Measurements from ENCODE around the gene KCNT2.
"Not testable (repeated sequence)": the region's sequence is repeated elsewhere in the genome, so short reads cannot be mapped to it uniquely, and the experiment has no call there.

KCNT2 gene

GRCh38 chr1:196651079-196651478 lies 42.8 kb upstream of the KCNT2 start:
- no peak overlapping the region for H3K27ac ChIP-seq
- TF ChIP-seq CTCF (IDR thresholded peaks at IDR 0.05; ENCODE audit: low read depth, low read length), result no peak

GRCh38 chr1:196650403-196650802 lies 42.2 kb upstream of the KCNT2 start:
- no peak for TF ChIP-seq CTCF (IDR thresholded peaks at IDR 0.05; ENCODE audit: low read depth, low read length)
- no peaks in the 10 kb centered on the region for H3K27me3 ChIP-seq (ENCODE audit: insufficient read depth, low read depth, severe bottlenecking)
- H3K9me3 ChIP-seq (ENCODE audit: severe bottlenecking), result no peaks in the 10 kb centered on the region
- no peak overlapping the region for H3K27ac ChIP-seq
- no peak overlapping the region for H3K4me3 ChIP-seq (ENCODE audit: low read depth, low read length)
- H3K36me3 ChIP-seq, result no peaks in the 10 kb centered on the region
- no peak for DNase-seq

More at GRCh38 chr1:196651079-196651478, 42.8 kb upstream of the KCNT2 start:
- no peaks in the 10 kb centered on the region for H3K9me3 ChIP-seq (ENCODE audit: severe bottlenecking)
- no peaks in the 10 kb centered on the region for H3K36me3 ChIP-seq
- no peak for DNase-seq
- H3K27me3 ChIP-seq (ENCODE audit: insufficient read depth, low read depth, severe bottlenecking), result no peaks in the 10 kb centered on the region
- H3K4me3 ChIP-seq (ENCODE audit: low read depth, low read length), result no peak overlapping the region

GRCh38 chr1:196649990-196650389 lies 41.8 kb upstream of the KCNT2 start:
- Histone ChIP-seq H3K9me3 (ENCODE audit: severe bottlenecking) (no peaks in the 10 kb centered on the region), H3K4me3 (ENCODE audit: low read depth, low read length) (no peak overlapping the region), H3K36me3 (no peaks in the 10 kb centered on the region), H3K27me3 (ENCODE audit: insufficient read depth, low read depth, severe bottlenecking) (no peaks in the 10 kb centered on the region), H3K27ac (no peak overlapping the region)
- no peak for DNase-seq
- TF ChIP-seq CTCF (IDR thresholded peaks at IDR 0.05; ENCODE audit: low read depth, low read length), result no peak

GRCh38 chr1:196640976-196641375 lies 32.7 kb upstream of the KCNT2 start:
- TF ChIP-seq CTCF (IDR thresholded peaks at IDR 0.05; ENCODE audit: low read depth, low read length), result no peak
- Histone ChIP-seq H3K36me3 (no peaks in the 10 kb centered on the region), H3K9me3 (ENCODE audit: severe bottlenecking) (no peaks in the 10 kb centered on the region), H3K4me3 (ENCODE audit: low read depth, low read length) (no peak overlapping the region), H3K27ac (no peak overlapping the region), H3K27me3 (ENCODE audit: insufficient read depth, low read depth, severe bottlenecking) (no peaks in the 10 kb centered on the region)
- no peak for DNase-seq

GRCh38 chr1:196639291-196639690 lies 31.1 kb upstream of the KCNT2 start:
- not testable (repeated sequence) for H3K4me3 ChIP-seq (ENCODE audit: low read depth, low read length); H3K27me3 ChIP-seq (ENCODE audit: insufficient read depth, low read depth, severe bottlenecking); DNase-seq; H3K36me3 ChIP-seq; H3K27ac ChIP-seq; H3K9me3 ChIP-seq (ENCODE audit: severe bottlenecking)

- no peak for TF ChIP-seq CTCF (IDR thresholded peaks at IDR 0.05; ENCODE audit: low read depth, low read length)
- Histone ChIP-seq H3K27ac (no peak overlapping the region), H3K9me3 (ENCODE audit: severe bottlenecking) (no peaks in the 10 kb centered on the region), H3K27me3 (ENCODE audit: insufficient read depth, low read depth, severe bottlenecking) (no peaks in the 10 kb centered on the region), H3K36me3 (no peaks in the 10 kb centered on the region), H3K4me3 (ENCODE audit: low read depth, low read length) (no peak overlapping the region)
- no peak for DNase-seq
Measured at GRCh38 chr1:196638466-196638865, 30.2 kb upstream of the KCNT2 start.

All from WERI-Rb-1 (cell line).